NCI-H510A treated with DMSO at 0.1 percent for 48 hours (cell line): ENCODE measurements around the gene SLC36A1.

Source experiments
- DNase-seq: peaks from one replicate; lab custom pipeline; 2025; lab: John Stamatoyannopoulos, UW

SLC36A1 gene

GRCh38 chr5:151532416-151532815, 85.0 kb downstream of the SLC36A1 start:
- no peak for DNase-seq

GRCh38 chr5:151534350-151534749, 86.9 kb downstream of the SLC36A1 start:
- no peak for DNase-seq

GRCh38 chr5:151537044-151537443, 89.6 kb downstream of the SLC36A1 start:
- DNase-seq, result no peak

GRCh38 chr5:151541571-151541970, 94.2 kb downstream of the SLC36A1 start:
- no peak for DNase-seq
